Hepatocyte (in vitro differentiated cells): ENCODE measurements around the gene PPP2R5C.

Experiments
- CTCF ChIP-seq: fragments of 200-600 bp; sonication (generic); IDR thresholded peaks from 2 replicates; pipeline ENCODE4 v1.5.1; 2016; ENCODE audit warnings: antibody characterized with exemption, mild to moderate bottlenecking; ENCODE audit not compliant: poor library complexity
- EZH2 ChIP-seq: fragments of 200-600 bp; sonication (generic); IDR thresholded peaks from 2 replicates; pipeline ENCODE4 v1.6.1; 2016; ENCODE audit warnings: antibody characterized with exemption, mild to moderate bottlenecking, borderline replicate concordance
- EZH2phosphoT487 ChIP-seq: fragments of 200-600 bp; sonication (generic); IDR thresholded peaks from one replicate; pipeline ENCODE4 v1.6.1; 2018; ENCODE audit warnings: antibody characterized with exemption, mild to moderate bottlenecking, low read depth, moderate library complexity; ENCODE audit not compliant: unreplicated experiment, severe bottlenecking

GRCh38 chr14:101851736-101852405 is 90.4 kb downstream of the PPP2R5C start:
- TF ChIP-seq CTCF (no peak), EZH2phosphoT487 (no peak), EZH2 (no peak)
